Hematopoietic multipotent progenitor cell treated with erythropoietin and hydrocortisone succinate and interleukin-3 and kit ligand, for 4 days (in vitro differentiated cells): Measurements from ENCODE around the gene RAP1GDS1.

Experiments used
- DNase-seq: peaks from one replicate; pipeline ENCODE4 v3.0.0-alpha.2; 2015

Gene RAP1GDS1

GRCh38 chr4:98485816-98486345 is 224.7 kb downstream of the RAP1GDS1 start:
- DNase-seq: no peak

- DNase-seq: no peak
Observed at GRCh38 chr4:98490251-98490650, 229.1 kb downstream of the RAP1GDS1 start.

- no peak for DNase-seq
Observed at GRCh38 chr4:98491899-98492559, 230.8 kb downstream of the RAP1GDS1 start.

- DNase-seq: no peak
Observed at GRCh38 chr4:98493296-98493695, 232.1 kb downstream of the RAP1GDS1 start.
